BLaER1 (cell line): ENCODE data around the gene LRRC9.
"Not testable (repeated sequence)": the region's sequence is repeated elsewhere in the genome, so short reads cannot be mapped to it uniquely, and the experiment has no call there.

Experiments used
- H3K27ac ChIP-seq: shearing (Covaris generic); formaldehyde crosslinking; 2 replicates; pipeline ENCODE4 v1.8.1; 2022
- H3K27me3 ChIP-seq: shearing (Covaris generic); formaldehyde crosslinking; 2 replicates; pipeline ENCODE4 v1.8.1; 2022
- H3K36me3 ChIP-seq: shearing (Covaris generic); formaldehyde crosslinking; 2 replicates; pipeline ENCODE4 v1.8.1; 2022
- H3K4me1 ChIP-seq: shearing (Covaris generic); formaldehyde crosslinking; 2 replicates; pipeline ENCODE4 v1.8.1; 2022
- H3K4me2 ChIP-seq: shearing (Covaris generic); formaldehyde crosslinking; 2 replicates; pipeline ENCODE4 v1.8.1; 2022
- H3K4me3 ChIP-seq: shearing (Covaris generic); formaldehyde crosslinking; 2 replicates; pipeline ENCODE4 v1.8.1; 2022
- H3K9ac ChIP-seq: shearing (Covaris generic); formaldehyde crosslinking; 2 replicates; pipeline ENCODE4 v1.8.1; 2022
- H3K9me3 ChIP-seq: shearing (Covaris generic); formaldehyde crosslinking; 2 replicates; pipeline ENCODE4 v1.8.1; 2022
- H4K20me1 ChIP-seq: shearing (Covaris generic); formaldehyde crosslinking; 2 replicates; pipeline ENCODE4 v1.8.1; 2022
- Cebpa-rat ChIP-seq: shearing (Covaris generic); IDR thresholded peaks from 2 replicates; pipeline ENCODE4 v1.8.1; 2022

The LRRC9 gene

GRCh38 chr14:59912443-59912842 lies 7.5 kb upstream of the LRRC9 start:
- H3K36me3 ChIP-seq = no peaks in the 10 kb centered on the region
- H3K9ac ChIP-seq = no peak overlapping the region
- H3K27me3 ChIP-seq = no peaks in the 10 kb centered on the region
- no peaks in the 10 kb centered on the region for H3K4me1 ChIP-seq
- no peaks in the 10 kb centered on the region for H3K9me3 ChIP-seq
- no peak overlapping the region for H3K4me3 ChIP-seq
- no peaks in the 10 kb centered on the region for H4K20me1 ChIP-seq
- no peak overlapping the region for H3K4me2 ChIP-seq
- no peak overlapping the region for H3K27ac ChIP-seq
- no peak for TF ChIP-seq Cebpa-rat

DNA sequence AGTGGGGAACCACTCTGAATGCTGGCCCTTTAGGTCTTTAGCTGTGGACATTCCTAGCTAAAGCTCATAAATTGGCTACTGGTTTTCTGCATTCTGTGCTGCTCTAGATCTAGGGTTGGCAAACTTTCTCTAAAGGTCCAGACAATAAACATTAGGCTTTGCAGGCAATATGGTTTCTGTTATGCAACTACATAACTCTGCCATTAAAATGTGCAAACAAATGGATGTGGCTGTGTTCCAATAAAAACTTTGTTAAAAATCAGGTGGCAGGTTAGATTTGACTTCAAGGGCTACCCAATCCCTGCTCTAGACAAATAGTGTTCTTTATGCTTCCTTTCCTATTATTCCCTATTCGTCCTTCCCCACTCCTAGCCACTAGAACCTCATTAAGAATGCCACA lies 6.8 kb upstream of the LRRC9 start:
- TF ChIP-seq Cebpa-rat = no peak
- no peak overlapping the region for H3K4me3 ChIP-seq
- H3K9me3 ChIP-seq = no peaks in the 10 kb centered on the region
- H3K4me1 ChIP-seq = no peaks in the 10 kb centered on the region
- no peak overlapping the region for H3K27ac ChIP-seq
- H3K9ac ChIP-seq = no peak overlapping the region
- no peaks in the 10 kb centered on the region for H3K27me3 ChIP-seq
- H4K20me1 ChIP-seq = no peaks in the 10 kb centered on the region
- H3K36me3 ChIP-seq = no peaks in the 10 kb centered on the region
- no peak overlapping the region for H3K4me2 ChIP-seq

DNA sequence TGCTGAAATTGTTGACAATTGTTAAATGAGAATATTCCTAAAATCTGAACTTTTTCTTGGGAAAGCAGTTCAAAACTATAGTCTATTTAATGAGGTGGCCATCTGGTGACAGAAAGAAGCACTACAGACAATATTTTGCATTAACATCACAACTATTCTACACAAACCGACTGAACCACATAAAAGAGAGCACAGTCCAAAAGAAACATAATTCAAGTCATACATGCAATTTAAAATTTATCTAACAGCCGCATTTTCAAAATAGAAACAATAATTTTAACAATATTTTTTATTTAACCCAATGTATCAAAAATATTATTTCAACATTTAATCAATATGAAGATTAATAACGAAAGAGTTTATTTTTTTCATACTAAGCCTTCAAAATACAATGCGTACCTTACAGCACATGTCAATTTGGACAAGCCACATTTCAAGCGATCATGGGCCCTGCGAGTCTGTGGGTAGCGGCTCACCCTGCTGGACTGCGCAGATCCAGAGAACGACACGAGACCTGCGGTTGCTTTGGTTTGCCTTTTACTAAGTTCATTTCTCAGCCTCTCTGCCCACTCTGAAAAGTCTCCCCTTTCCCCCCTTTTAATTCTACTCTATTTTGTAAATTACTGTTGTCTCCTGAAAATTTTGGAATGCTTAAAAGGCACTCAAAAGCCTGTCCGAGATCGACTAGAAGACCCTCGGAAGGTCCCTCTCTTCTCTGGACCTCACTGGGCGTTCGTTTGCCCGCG lies 947 bp upstream of the LRRC9 start:
- no peak overlapping the region for H3K9ac ChIP-seq
- peak overlapping the region; percentile 62 for H3K4me2 ChIP-seq
- peak overlapping the region; percentile 61 for H3K4me3 ChIP-seq
- H3K9me3 ChIP-seq = no peaks in the 10 kb centered on the region
- H3K4me1 ChIP-seq = no peaks in the 10 kb centered on the region
- H3K27me3 ChIP-seq = peaks cover 7% of the 10 kb centered on the region; the same call in 1 of the 2 replicates
- TF ChIP-seq Cebpa-rat = no peak
- no peaks in the 10 kb centered on the region for H4K20me1 ChIP-seq
- no peak overlapping the region for H3K27ac ChIP-seq
- no peaks in the 10 kb centered on the region for H3K36me3 ChIP-seq

DNA sequence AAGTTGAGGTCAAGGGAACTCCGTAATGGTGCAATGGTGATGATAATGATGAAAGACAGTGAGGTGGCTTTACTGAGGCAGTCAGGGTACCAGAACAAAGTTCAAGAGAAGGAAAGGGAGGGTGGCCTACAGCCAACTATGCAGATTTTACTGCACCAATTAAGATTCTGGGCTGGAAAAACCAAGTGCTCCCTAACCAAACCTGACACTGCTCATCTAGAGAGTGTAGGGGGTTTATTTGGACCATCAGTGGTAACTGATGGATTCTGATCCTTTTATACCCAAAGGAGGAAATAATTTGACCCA lies 387 bp downstream of the LRRC9 start:
- Histone ChIP-seq H3K9ac (no peak overlapping the region), H3K36me3 (no peaks in the 10 kb centered on the region), H3K27me3 (peaks cover 7% of the 10 kb centered on the region; the same call in 1 of the 2 replicates), H3K4me2 (no peak overlapping the region), H3K27ac (no peak overlapping the region), H3K9me3 (no peaks in the 10 kb centered on the region), H3K4me1 (no peaks in the 10 kb centered on the region), H4K20me1 (no peaks in the 10 kb centered on the region), H3K4me3 (no peak overlapping the region)
- no peak for TF ChIP-seq Cebpa-rat

DNA sequence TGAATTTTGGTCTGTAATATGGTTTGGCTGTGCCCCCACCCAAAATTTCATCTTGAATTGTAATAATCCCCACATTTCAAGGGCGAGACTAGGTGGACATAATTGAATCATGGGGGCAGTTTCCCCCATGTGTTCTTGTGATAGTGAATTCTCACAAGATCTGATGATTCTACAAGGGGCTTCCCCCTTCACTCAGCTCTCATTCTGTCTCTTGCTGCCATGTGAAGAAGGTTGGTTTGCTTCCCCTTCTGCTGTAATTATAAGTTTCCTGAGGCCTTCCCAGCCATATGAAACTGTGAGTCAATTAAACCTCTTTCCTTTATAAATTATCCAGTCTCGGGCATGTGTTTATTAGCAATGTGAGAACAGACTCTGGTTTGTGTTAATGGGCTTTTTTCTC lies 5.9 kb downstream of the LRRC9 start:
- Histone ChIP-seq H3K4me1 (no peaks in the 10 kb centered on the region), H3K9me3 (no peaks in the 10 kb centered on the region), H3K27me3 (no peaks in the 10 kb centered on the region), H3K4me2 (no peak overlapping the region), H3K4me3 (no peak overlapping the region), H3K27ac (no peak overlapping the region), H4K20me1 (no peaks in the 10 kb centered on the region), H3K9ac (no peak overlapping the region), H3K36me3 (no peaks in the 10 kb centered on the region)
- no peak for TF ChIP-seq Cebpa-rat

GRCh38 chr14:59926534-59926933 lies 6.6 kb downstream of the LRRC9 start:
- H3K4me1 ChIP-seq = no peaks in the 10 kb centered on the region
- no peak overlapping the region for H3K4me2 ChIP-seq
- no peaks in the 10 kb centered on the region for H4K20me1 ChIP-seq
- no peak for TF ChIP-seq Cebpa-rat
- no peak overlapping the region for H3K4me3 ChIP-seq
- no peaks in the 10 kb centered on the region for H3K36me3 ChIP-seq
- H3K9me3 ChIP-seq = no peaks in the 10 kb centered on the region
- no peaks in the 10 kb centered on the region for H3K27me3 ChIP-seq
- H3K27ac ChIP-seq = no peak overlapping the region
- no peak overlapping the region for H3K9ac ChIP-seq

- H3K4me3 ChIP-seq = no peak overlapping the region
- no peaks in the 10 kb centered on the region for H3K4me1 ChIP-seq
- H3K27ac ChIP-seq = no peak overlapping the region
- H3K36me3 ChIP-seq = no peaks in the 10 kb centered on the region
- H3K4me2 ChIP-seq = no peak overlapping the region
- no peak for TF ChIP-seq Cebpa-rat
- no peaks in the 10 kb centered on the region for H4K20me1 ChIP-seq
- H3K27me3 ChIP-seq = no peaks in the 10 kb centered on the region
- H3K9me3 ChIP-seq = no peaks in the 10 kb centered on the region
- no peak overlapping the region for H3K9ac ChIP-seq
Measured at GRCh38 chr14:59931237-59931636, 11.3 kb downstream of the LRRC9 start.

GRCh38 chr14:59936145-59936544 lies 16.2 kb downstream of the LRRC9 start:
- no peaks in the 10 kb centered on the region for H3K4me1 ChIP-seq
- no peak for TF ChIP-seq Cebpa-rat

DNA sequence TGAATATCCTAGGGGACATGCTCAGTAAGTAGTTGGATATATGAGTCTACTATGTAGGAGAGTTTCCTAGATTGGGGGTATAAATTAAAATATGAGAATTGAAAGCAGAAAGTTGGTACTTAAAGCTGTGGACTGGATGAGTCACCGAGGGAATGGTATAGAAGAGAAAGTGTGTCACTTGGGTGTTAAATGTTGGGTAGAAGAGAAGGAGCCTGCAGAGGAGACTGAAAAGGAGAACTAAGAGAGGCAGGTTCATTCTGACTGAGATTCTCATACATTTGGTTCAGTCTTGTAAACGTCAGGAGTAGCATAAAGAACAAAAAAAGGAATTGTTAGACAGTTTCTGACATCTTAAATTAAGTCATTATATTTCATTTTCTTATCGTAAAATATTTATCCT lies 19.9 kb downstream of the LRRC9 start:
- Histone ChIP-seq H3K9ac (no peak overlapping the region), H3K4me1 (no peaks in the 10 kb centered on the region), H3K4me2 (no peak overlapping the region), H3K27me3 (no peaks in the 10 kb centered on the region), H3K4me3 (no peak overlapping the region), H3K27ac (no peak overlapping the region), H4K20me1 (no peaks in the 10 kb centered on the region), H3K9me3 (no peaks in the 10 kb centered on the region), H3K36me3 (no peaks in the 10 kb centered on the region)
- no peak for TF ChIP-seq Cebpa-rat

More at GRCh38 chr14:59936145-59936544, 16.2 kb downstream of the LRRC9 start:
- no peaks in the 10 kb centered on the region for H3K9me3 ChIP-seq
- H3K4me3 ChIP-seq = no peak overlapping the region
- no peak overlapping the region for H3K9ac ChIP-seq
- no peak overlapping the region for H3K4me2 ChIP-seq
- no peaks in the 10 kb centered on the region for H4K20me1 ChIP-seq
- H3K27me3 ChIP-seq = no peaks in the 10 kb centered on the region
- H3K36me3 ChIP-seq = no peaks in the 10 kb centered on the region
- H3K27ac ChIP-seq = no peak overlapping the region

DNA sequence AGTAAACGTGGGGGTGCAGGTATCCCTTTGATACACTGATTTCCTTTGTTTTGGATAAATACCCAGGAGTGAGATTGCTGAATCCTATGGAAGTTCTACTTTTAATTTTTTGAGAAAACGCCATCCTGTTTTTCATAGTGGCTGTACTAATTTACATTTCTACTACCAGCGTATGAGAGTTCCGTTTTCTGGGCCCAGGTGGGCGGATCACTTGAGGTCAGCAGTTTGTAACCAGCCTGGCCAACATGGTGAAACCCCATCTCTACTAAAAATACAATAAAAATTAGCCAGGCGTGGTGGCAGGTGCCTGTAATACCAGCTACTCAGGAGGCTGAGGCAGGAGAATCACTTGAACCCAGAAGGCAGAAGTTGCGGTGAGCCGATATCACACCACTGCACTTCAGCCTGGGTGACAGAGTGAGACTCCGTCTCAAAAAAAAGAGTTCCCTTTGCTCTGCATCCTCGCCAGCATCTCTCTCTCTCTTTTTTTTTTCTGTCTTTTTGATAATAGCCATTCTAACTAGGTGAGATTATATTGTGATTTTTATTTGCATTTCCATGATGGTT lies 22.4 kb downstream of the LRRC9 start:
- not testable (repeated sequence) for H3K9me3 ChIP-seq, H3K36me3 ChIP-seq, H3K4me3 ChIP-seq, H3K27ac ChIP-seq, H3K4me1 ChIP-seq, H3K4me2 ChIP-seq, H3K9ac ChIP-seq, H4K20me1 ChIP-seq, H3K27me3 ChIP-seq

DNA sequence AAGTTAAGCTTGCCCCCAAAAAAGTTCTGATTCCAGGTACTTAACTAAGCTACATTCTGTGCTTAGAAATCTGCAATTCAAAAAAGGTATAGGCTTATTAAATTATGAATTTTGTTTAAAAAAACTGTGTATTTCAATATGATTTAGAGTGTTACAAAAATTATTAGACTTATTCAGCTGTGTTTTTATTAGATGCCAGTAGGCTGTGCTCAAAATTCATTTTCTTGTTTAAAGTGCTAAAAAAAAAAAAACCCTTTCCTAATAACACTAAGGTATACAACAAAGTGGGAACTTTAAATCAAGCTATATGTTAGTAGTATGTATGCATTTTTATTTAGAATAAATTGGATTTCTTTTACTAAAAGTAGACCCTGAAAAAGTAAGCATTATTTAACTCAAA lies 25.0 kb downstream of the LRRC9 start:
- TF ChIP-seq Cebpa-rat = no peak
- H3K9ac ChIP-seq = no peak overlapping the region
- H3K4me2 ChIP-seq = no peak overlapping the region
- H3K9me3 ChIP-seq = no peaks in the 10 kb centered on the region
- no peaks in the 10 kb centered on the region for H3K27me3 ChIP-seq
- H3K4me1 ChIP-seq = no peaks in the 10 kb centered on the region
- H3K4me3 ChIP-seq = no peak overlapping the region
- no peak overlapping the region for H3K27ac ChIP-seq
- no peaks in the 10 kb centered on the region for H4K20me1 ChIP-seq
- no peaks in the 10 kb centered on the region for H3K36me3 ChIP-seq

- H3K9ac ChIP-seq = not testable (repeated sequence)
Measured at GRCh38 chr14:59952141-59952540, 32.2 kb downstream of the LRRC9 start.

GRCh38 chr14:59957890-59958289 lies 37.9 kb downstream of the LRRC9 start:
- H4K20me1 ChIP-seq, H3K4me3 ChIP-seq, H3K9ac ChIP-seq, H3K27me3 ChIP-seq, H3K4me1 ChIP-seq, H3K4me2 ChIP-seq, H3K27ac ChIP-seq, H3K36me3 ChIP-seq: not testable (repeated sequence)
- peaks cover 18% of the 10 kb centered on the region for H3K9me3 ChIP-seq

More at GRCh38 chr14:59952141-59952540, 32.2 kb downstream of the LRRC9 start:
- not testable (repeated sequence) for H3K27me3 ChIP-seq, H3K4me1 ChIP-seq, H3K9me3 ChIP-seq, H4K20me1 ChIP-seq, H3K27ac ChIP-seq, H3K36me3 ChIP-seq, H3K4me3 ChIP-seq, H3K4me2 ChIP-seq
